ENCODE results near the gene PCSK5. TPM values are rescaled to one million over a fixed set of nuclear protein-coding genes. Genes with fewer than 3 reads are reported as not detected.

Gene PCSK5
- polyA plus RNA-seq, 3 donors: 4.8 to 13.0 (median 7.1) TPM

GRCh38 chr9:76049341-76049740 is 158.9 kb downstream of the PCSK5 start:
- H3K9me3 Mint-ChIP-seq: peaks cover 3 to 17% (median 13%) of the 10 kb centered on the region in 7 donors
- TF ChIP-seq CTCF (IDR thresholded peaks at IDR 0.05): no peak
- no peak overlapping the region for H3K4me3 ChIP-seq (replicated peaks in 1 of 3; ENCODE audit: low read depth in 2 of 3, low read length in 3 of 3)
- WGBS (ENCODE audit: insufficient coverage): no CpG with 5 or more reads among the region's 2 CpGs
- H3K4me1 Mint-ChIP-seq: no peaks in the 10 kb centered on the region
- peaks cover 9 to 11% of the 10 kb centered on the region in 2 donors for H3K9me3 ChIP-seq (replicated peaks in 1 of 2; ENCODE audit: control insufficient read depth in 1 of 2, insufficient read depth in 1 of 2, low read length in 2 of 2)
- no peak overlapping the region for H3K27ac Mint-ChIP-seq
- no peak for DNase-seq
- H3K4me2 ChIP-seq (replicated peaks; ENCODE audit: extremely low read depth, low read length, poor library complexity, severe bottlenecking): no peak overlapping the region
- H3K27me3 ChIP-seq (ENCODE audit: control insufficient read depth in 2 of 2, insufficient read depth in 2 of 2, low read length in 2 of 2): no peaks in the 10 kb centered on the region
- no peaks in the 10 kb centered on the region for H3K4me1 ChIP-seq (ENCODE audit: control insufficient read depth in 1 of 2, insufficient read depth in 2 of 2, low read length in 2 of 2)
- H3K79me2 ChIP-seq (ENCODE audit: insufficient read depth, low read length): no peaks in the 10 kb centered on the region
- no peak overlapping the region for H2AFZ ChIP-seq (ENCODE audit: insufficient read depth, low read depth, low read length, poor library complexity, severe bottlenecking)
- no peaks in the 10 kb centered on the region for H3K36me3 ChIP-seq (replicated peaks in 1 of 2; ENCODE audit: control insufficient read depth in 1 of 2, insufficient read depth in 2 of 2, low read length in 2 of 2)
- H3K36me3 Mint-ChIP-seq: peaks cover 16 to 22% of the 10 kb centered on the region in 2 donors
- intact Hi-C loops (cut with micrococcal nuclease): no loop called here
- H3K4me3 Mint-ChIP-seq: no peak overlapping the region
- H3K27me3 Mint-ChIP-seq (ENCODE audit: low read depth in 3 of 3): no peaks in the 10 kb centered on the region
- no peaks in the 10 kb centered on the region for H4K20me1 ChIP-seq (ENCODE audit: insufficient read depth, low read length)
- H3K27ac ChIP-seq (ENCODE audit: low read depth in 1 of 2, low read length in 2 of 2): no peak overlapping the region
- H3K9ac ChIP-seq (ENCODE audit: insufficient read depth, low read length, poor library complexity, severe bottlenecking): no peak overlapping the region

GRCh38 chr9:76067696-76068095 is 177.2 kb downstream of the PCSK5 start:
- Histone ChIP-seq H3K36me3 (replicated peaks in 1 of 2; ENCODE audit: control insufficient read depth in 1 of 2, insufficient read depth in 2 of 2, low read length in 2 of 2) (peaks cover 0 to 12% of the 10 kb centered on the region in 2 donors), H3K27me3 (ENCODE audit: control insufficient read depth in 2 of 2, insufficient read depth in 2 of 2, low read length in 2 of 2) (no peaks in the 10 kb centered on the region), H2AFZ (ENCODE audit: insufficient read depth, low read depth, low read length, poor library complexity, severe bottlenecking) (no peak overlapping the region), H3K9ac (ENCODE audit: insufficient read depth, low read length, poor library complexity, severe bottlenecking) (no peak overlapping the region), H3K9me3 (replicated peaks in 1 of 2; ENCODE audit: control insufficient read depth in 1 of 2, insufficient read depth in 1 of 2, low read length in 2 of 2) (no peaks in the 10 kb centered on the region), H4K20me1 (ENCODE audit: insufficient read depth, low read length) (no peaks in the 10 kb centered on the region), H3K4me1 (ENCODE audit: control insufficient read depth in 1 of 2, insufficient read depth in 2 of 2, low read length in 2 of 2) (no peaks in the 10 kb centered on the region), H3K4me3 (replicated peaks in 1 of 3; ENCODE audit: low read depth in 2 of 3, low read length in 3 of 3) (no peak overlapping the region), H3K27ac (ENCODE audit: low read depth in 1 of 2, low read length in 2 of 2) (no peak overlapping the region), H3K79me2 (ENCODE audit: insufficient read depth, low read length) (no peaks in the 10 kb centered on the region), H3K4me2 (replicated peaks; ENCODE audit: extremely low read depth, low read length, poor library complexity, severe bottlenecking) (no peak overlapping the region)
- Mint-ChIP-seq H3K4me3 (no peak overlapping the region), H3K27me3 (ENCODE audit: low read depth in 3 of 3) (peaks cover 0 to 2% (median 0%) of the 10 kb centered on the region in 3 donors), H3K27ac (no peak overlapping the region), H3K9me3 (peaks cover 0 to 3% (median 1%) of the 10 kb centered on the region in 7 donors), H3K4me1 (no peaks in the 10 kb centered on the region), H3K36me3 (peaks cover 19 to 22% of the 10 kb centered on the region in 2 donors)
- WGBS (ENCODE audit: insufficient coverage): 97% methylated on average over 10 of the region's 11 CpGs
- DNase-seq: no peak
- intact Hi-C loops (cut with micrococcal nuclease): no loop called here
- no peak for TF ChIP-seq CTCF (IDR thresholded peaks at IDR 0.05)
